Endothelial cell of umbilical vein (primary cell): ENCODE results near the gene ITPRIP. TPM values are rescaled to one million over a fixed set of nuclear protein-coding genes. Genes with fewer than 3 reads are reported as not detected.

Experiments used
- microRNA-seq: library from miRNA; unstranded; fragments of <30 nt; microRNA quantifications from one replicate; pipeline ENCODE4 v1.2.0, GENCODE V29; 2021; ENCODE audit warnings: borderline number of aligned reads, borderline replicate concordance
- polyA plus RNA-seq, 4 experiments: library from polyadenylated mRNA; depleted of rRNA in 3 of 4; stranded (reverse) in 3 of 4; unstranded in 1 of 4; fragments of >200 nt; gene quantifications; 2 replicates each; pipeline versions ENCODE4 v1.2.1 to v1.2.3, GENCODE V29; 2011 to 2012; ENCODE audit warnings: missing spikeins in 1 of 4
- small RNA-seq: library from RNA; depleted of rRNA; stranded (forward); fragments of <200 nt; gene quantifications from one replicate; pipeline ENCODE3, GENCODE V24; 2012; ENCODE audit warnings: low replicate concordance, low read depth; ENCODE audit not compliant: insufficient read depth, insufficient read length
- total RNA-seq: library from RNA; stranded (reverse); gene quantifications from 2 replicates; pipeline ENCODE4 v1.2.3, GENCODE V29; 2021

The ITPRIP gene
- total and polyA plus RNA-seq, 2 donors (not counting 3 experiments of a cell fraction or from before 2014, with no cell fraction given), result 31.4 to 33.2 TPM

Small RNAs within 50 kb of the gene (microRNA-seq; reads per million reads assigned to microRNA genes)
- gene MIR4482, result 2.3 reads per million

Small RNAs within 50 kb of the gene (small RNA-seq; reads per million reads assigned to genes)
- gene MIR4482, result not detected

Other genes with a start within 250 kb of the ITPRIP start
- 8.3 and 8.9 TPM in 2 replicates for gene SFR1, start 216.3 kb downstream of the ITPRIP start, total RNA-seq
- gene SFR1, start 216.3 kb downstream of the ITPRIP start, polyA plus RNA-seq, result 1.8 and 3.6 TPM in 2 replicates
- not detected in 2 replicates for gene CFAP43, start 106.1 kb downstream of the ITPRIP start, total RNA-seq
- 0.03 and 0.04 TPM in 2 replicates for gene CFAP43, start 106.1 kb downstream of the ITPRIP start, polyA plus RNA-seq
- gene GSTO1, start 83.6 kb downstream of the ITPRIP start, total RNA-seq, result 195 and 211 TPM in 2 replicates
- 85.6 and 124 TPM in 2 replicates for gene GSTO1, start 83.6 kb downstream of the ITPRIP start, polyA plus RNA-seq
- 0.84 and 0.95 TPM in 2 replicates for gene GSTO2, start 69.3 kb downstream of the ITPRIP start, total RNA-seq
- gene GSTO2, start 69.3 kb downstream of the ITPRIP start, polyA plus RNA-seq, result 1.4 TPM in 2 replicates
- gene CFAP58, start 15.4 kb upstream of the ITPRIP start, total RNA-seq, result 0.29 and 0.35 TPM in 2 replicates
- gene CFAP58, start 15.4 kb upstream of the ITPRIP start, polyA plus RNA-seq, result 0.03 and 0.07 TPM in 2 replicates